K562 treated with DMSO at 1 percent for 4 hours (cell line): ENCODE data around the gene ACSM2A. TPM values are rescaled to one million over a fixed set of nuclear protein-coding genes. Genes with fewer than 3 reads are reported as not detected.

Experiments used
- total RNA-seq: library from RNA; unstranded; fragments of 300-600 nt; gene quantifications from 2 replicates; pipeline ENCODE4 v1.2.3, GENCODE V29; 2022; ENCODE audit not compliant: insufficient read depth

ACSM2A gene
- total RNA-seq = not detected in 2 replicates

GRCh38 chr16:20451364-20451763, at the start of gene ACSM2A:
TSS of gene ACSM2A (plus strand) at chr16:20451521. CDS start at chr16:20460115, 8,594 bp downstream.

GRCh38 chr16:20404637-20405036, 46.7 kb upstream of the ACSM2A start, which contains the start of gene PDILT:
TSS of gene PDILT (minus strand) at chr16:20404737. CDS start at chr16:20399300, 5,437 bp downstream.

GRCh38 chr16:20409398-20410120, 41.8 kb upstream of the ACSM2A start, which contains the start of gene ACSM5:
TSS of gene ACSM5 (plus strand) at chr16:20409534. CDS start at chr16:20411485, 1,951 bp downstream.

Other genes starting within 250 kb of the ACSM2A start
- not detected in 2 replicates for gene GP2, start 124.0 kb upstream of the ACSM2A start, total RNA-seq
- gene UMOD, start 98.8 kb upstream of the ACSM2A start, total RNA-seq = not detected in 2 replicates
- gene PDILT, start 46.8 kb upstream of the ACSM2A start, total RNA-seq = not detected in 2 replicates
- 0.43 TPM in 1 of 2 replicates, not detected in the other for gene ACSM5, start 42.0 kb upstream of the ACSM2A start, total RNA-seq
- gene ACSM2B, start 124.8 kb downstream of the ACSM2A start, total RNA-seq = 1.8 and 16.9 TPM in 2 replicates
- gene ACSM1, start 246.2 kb downstream of the ACSM2A start, total RNA-seq = 4.0 TPM in 1 of 2 replicates, not detected in the other